ENCODE data around the gene NEURL1. TPM values are rescaled to one million over a fixed set of nuclear protein-coding genes. Genes with fewer than 3 reads are reported as not detected.

Gene NEURL1
- total RNA-seq, 1 donor from 2014 or later: 0.93 TPM

GRCh38 chr10:103557455-103557854 is 64.0 kb downstream of the NEURL1 start:
- Mint-ChIP-seq H3K36me3 (ENCODE audit: low read depth) (no peaks in the 10 kb centered on the region), H3K27ac (no peak overlapping the region), H3K4me1 (peaks cover 4% of the 10 kb centered on the region), H3K4me3 (no peak overlapping the region), H3K9me3 (no peaks in the 10 kb centered on the region), H3K27me3 (peaks cover 40% of the 10 kb centered on the region)
- ChIA-PET CTCF (no interaction called here), POLR2A (no interaction called here)
- intact Hi-C loops (cut with micrococcal nuclease): no loop called here
- no peak for ATAC-seq (ENCODE audit: low read depth)
- no peak for DNase-seq
- TF ChIP-seq CTCF (IDR thresholded peaks at IDR 0.05): no peak

- Mint-ChIP-seq H3K36me3 (ENCODE audit: low read depth) (no peaks in the 10 kb centered on the region), H3K4me3 (no peak overlapping the region), H3K27ac (no peak overlapping the region), H3K27me3 (peaks cover 36% of the 10 kb centered on the region), H3K9me3 (no peaks in the 10 kb centered on the region), H3K4me1 (peaks cover 5% of the 10 kb centered on the region)
- ATAC-seq (ENCODE audit: low read depth) (no peak), DNase-seq (no peak)
- intact Hi-C loops (cut with micrococcal nuclease): no loop called here
- POLR2A ChIA-PET: no interaction called here
- CTCF ChIA-PET: no interaction called here
- TF ChIP-seq CTCF (IDR thresholded peaks at IDR 0.05): no peak
Measured at GRCh38 chr10:103558911-103559310, 65.4 kb downstream of the NEURL1 start.

- Mint-ChIP-seq H3K9me3 (no peaks in the 10 kb centered on the region), H3K4me1 (peaks cover 3% of the 10 kb centered on the region), H3K36me3 (ENCODE audit: low read depth) (no peaks in the 10 kb centered on the region), H3K4me3 (no peak overlapping the region), H3K27me3 (peaks cover 27% of the 10 kb centered on the region), H3K27ac (no peak overlapping the region)
- ATAC-seq (ENCODE audit: low read depth): no peak
- POLR2A ChIA-PET: no interaction called here
- intact Hi-C loops (cut with micrococcal nuclease): no loop called here
- DNase-seq: no peak
- no peak for TF ChIP-seq CTCF (IDR thresholded peaks at IDR 0.05)
- CTCF ChIA-PET: no interaction called here
Measured at GRCh38 chr10:103559776-103560175, 66.3 kb downstream of the NEURL1 start.

GRCh38 chr10:103560886-103561285 is 67.4 kb downstream of the NEURL1 start:
- Mint-ChIP-seq H3K36me3 (ENCODE audit: low read depth) (no peaks in the 10 kb centered on the region), H3K9me3 (no peaks in the 10 kb centered on the region), H3K4me3 (no peak overlapping the region), H3K27ac (no peak overlapping the region), H3K4me1 (peaks cover 2% of the 10 kb centered on the region), H3K27me3 (peaks cover 24% of the 10 kb centered on the region)
- intact Hi-C loops (cut with micrococcal nuclease): no loop called here
- DNase-seq: no peak
- ChIA-PET CTCF (no interaction called here), POLR2A (no interaction called here)
- no peak for ATAC-seq (ENCODE audit: low read depth)
- TF ChIP-seq CTCF (IDR thresholded peaks at IDR 0.05): no peak

- TF ChIP-seq CTCF (IDR thresholded peaks at IDR 0.05): no peak
- DNase-seq: no peak
- intact Hi-C loops (cut with micrococcal nuclease): no loop called here
- CTCF ChIA-PET: no interaction called here
- Mint-ChIP-seq H3K4me3 (no peak overlapping the region), H3K27me3 (peaks cover 16% of the 10 kb centered on the region), H3K36me3 (ENCODE audit: low read depth) (no peaks in the 10 kb centered on the region), H3K9me3 (no peaks in the 10 kb centered on the region), H3K4me1 (peaks cover 2% of the 10 kb centered on the region), H3K27ac (no peak overlapping the region)
- no peak for ATAC-seq (ENCODE audit: low read depth)
- POLR2A ChIA-PET: no interaction called here
Measured at GRCh38 chr10:103562383-103562782, 68.9 kb downstream of the NEURL1 start.
